Suprapubic skin (tissue), 4 donors: ENCODE measurements around the gene ALDH16A1.

Source experiments
- POLR2A ChIP-seq, 2 donors: fragments of 450-650 bp; IDR thresholded peaks; one replicate each; pipeline ENCODE4 v1.6.1; 2017; ENCODE audit warnings: antibody characterized with exemption in 2 of 2, mild to moderate bottlenecking in 2 of 2, moderate library complexity in 2 of 2
- POLR2AphosphoS5 ChIP-seq, 3 donors: sonication (generic); formaldehyde crosslinking; IDR thresholded peaks; one replicate each; pipeline ENCODE4 v1.6.1; 2017; ENCODE audit warnings: antibody characterized with exemption in 3 of 3
- TF ChIP-seq, protein P1 (sequence below), 2 donors: fragments of 200-600 bp in 1 of 2; fragments of 450-650 bp in 1 of 2; sonication (generic) in 1 of 2; IDR thresholded peaks; one replicate each; pipeline ENCODE4 v1.5.1; 2016 to 2019; ENCODE audit warnings: antibody characterized with exemption in 2 of 2, mild to moderate bottlenecking in 1 of 2, moderate library complexity in 1 of 2

DNA sequence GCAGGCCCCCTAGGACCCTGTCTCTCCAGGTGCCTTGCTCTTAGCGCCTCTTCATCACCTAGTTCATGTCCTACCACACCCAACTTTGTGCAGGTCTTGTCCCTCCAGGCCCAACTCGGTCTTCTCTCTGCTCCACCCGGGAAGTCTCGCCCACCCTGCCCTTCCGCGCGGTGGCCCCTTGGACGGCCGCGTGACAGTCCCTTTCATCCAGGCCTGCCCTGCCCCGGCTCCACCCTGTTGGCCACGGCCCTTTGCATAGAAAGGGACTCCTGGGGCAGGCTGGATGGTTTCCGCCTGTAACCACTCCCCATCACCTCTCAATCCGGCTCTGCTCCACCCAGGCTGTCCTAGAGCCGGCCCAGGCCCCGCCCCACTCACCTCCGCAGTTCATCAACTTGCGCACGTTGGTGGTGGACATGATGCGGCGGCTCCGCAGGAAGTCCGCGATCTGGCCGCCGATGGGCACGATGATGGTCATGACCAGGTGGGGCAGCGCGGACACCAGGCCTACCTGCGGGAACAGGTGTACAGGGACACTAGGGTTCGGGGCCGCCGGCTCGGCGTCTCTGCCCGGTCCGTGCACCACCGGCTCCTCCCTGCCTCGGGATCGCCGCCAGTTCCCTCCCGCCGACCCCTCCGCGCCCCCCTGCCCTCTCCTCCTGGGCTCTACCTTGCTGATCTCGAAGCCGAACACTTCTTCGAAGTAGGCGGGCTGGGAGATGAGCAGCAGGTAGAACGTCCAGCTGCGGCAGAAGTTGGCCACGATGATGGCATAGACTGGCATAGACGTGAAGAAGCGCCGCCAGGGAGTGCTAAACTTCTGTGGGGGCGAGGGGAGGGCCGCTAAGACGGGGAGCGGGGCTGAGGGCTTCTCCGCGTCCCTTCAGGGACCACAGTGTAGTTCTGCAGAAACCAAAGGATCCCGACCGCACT, 20.6 kb upstream of the ALDH16A1 start:
- TF ChIP-seq, protein P1, sequence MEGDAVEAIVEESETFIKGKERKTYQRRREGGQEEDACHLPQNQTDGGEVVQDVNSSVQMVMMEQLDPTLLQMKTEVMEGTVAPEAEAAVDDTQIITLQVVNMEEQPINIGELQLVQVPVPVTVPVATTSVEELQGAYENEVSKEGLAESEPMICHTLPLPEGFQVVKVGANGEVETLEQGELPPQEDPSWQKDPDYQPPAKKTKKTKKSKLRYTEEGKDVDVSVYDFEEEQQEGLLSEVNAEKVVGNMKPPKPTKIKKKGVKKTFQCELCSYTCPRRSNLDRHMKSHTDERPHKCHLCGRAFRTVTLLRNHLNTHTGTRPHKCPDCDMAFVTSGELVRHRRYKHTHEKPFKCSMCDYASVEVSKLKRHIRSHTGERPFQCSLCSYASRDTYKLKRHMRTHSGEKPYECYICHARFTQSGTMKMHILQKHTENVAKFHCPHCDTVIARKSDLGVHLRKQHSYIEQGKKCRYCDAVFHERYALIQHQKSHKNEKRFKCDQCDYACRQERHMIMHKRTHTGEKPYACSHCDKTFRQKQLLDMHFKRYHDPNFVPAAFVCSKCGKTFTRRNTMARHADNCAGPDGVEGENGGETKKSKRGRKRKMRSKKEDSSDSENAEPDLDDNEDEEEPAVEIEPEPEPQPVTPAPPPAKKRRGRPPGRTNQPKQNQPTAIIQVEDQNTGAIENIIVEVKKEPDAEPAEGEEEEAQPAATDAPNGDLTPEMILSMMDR (IDR thresholded peaks at IDR 0.05) = no peak
- TF ChIP-seq POLR2AphosphoS5 (IDR thresholded peaks at IDR 0.05) (no peak), POLR2A (IDR thresholded peaks at IDR 0.05) (no peak)
